T-helper 17 cell (primary cell): ENCODE data around the gene KANK4. TPM values are rescaled to one million over a fixed set of nuclear protein-coding genes. Genes with fewer than 3 reads are reported as not detected.

Experiments used
- ATAC-seq: fragments of 150-1000 bp; cut with Tn5 transposase; 2 replicates; pipeline ENCODE4 v1.10.0; 2021; ENCODE audit warnings: mild to moderate bottlenecking, moderate library complexity
- DNase-seq, 3 donors: peaks; one replicate each; pipeline versions ENCODE4 v3.0.0 to v3.0.0-alpha.2; 2020 to 2021
- H3K9me3 ChIP-seq: one replicate; pipeline ENCODE4 v1.7.0; 2013; ENCODE audit warnings: low read length, mild to moderate bottlenecking; ENCODE audit not compliant: control insufficient read depth, poor library complexity, severe bottlenecking
- H3K27ac Mint-ChIP-seq: one replicate; pipeline ENCODE4 v1.8.0; 2022; ENCODE audit warnings: mild to moderate bottlenecking, moderate library complexity, mixed read lengths
- H3K27me3 Mint-ChIP-seq: one replicate; pipeline ENCODE4 v1.8.0; 2022; ENCODE audit warnings: mixed read lengths
- H3K36me3 Mint-ChIP-seq: one replicate; pipeline ENCODE4 v1.8.0; 2022; ENCODE audit warnings: low read depth, mixed read lengths
- H3K4me1 Mint-ChIP-seq: one replicate; pipeline ENCODE4 v1.8.0; 2022; ENCODE audit warnings: mild to moderate bottlenecking, mixed read lengths
- H3K4me3 Mint-ChIP-seq: one replicate; pipeline ENCODE4 v1.8.0; 2022; ENCODE audit warnings: mild to moderate bottlenecking, moderate library complexity, mixed read lengths
- total RNA-seq, 4 donors: library from RNA in 2 of 4; stranded (reverse) in 2 of 4; gene quantifications; one replicate each; pipeline ENCODE4 v1.2.3 and lab custom pipeline; 2022 to 2026

Gene KANK4
- total RNA-seq, 2 donors from 2014 or later = not detected

- H3K9me3 ChIP-seq = no peaks in the 10 kb centered on the region
- no peak for ATAC-seq
- no peak for DNase-seq
- Mint-ChIP-seq H3K4me1 (peaks cover 3% of the 10 kb centered on the region), H3K36me3 (no peaks in the 10 kb centered on the region), H3K27ac (no peak overlapping the region), H3K27me3 (peaks cover 34% of the 10 kb centered on the region), H3K4me3 (no peak overlapping the region)
Measured at GRCh38 chr1:62327360-62328055, 8.3 kb upstream of the KANK4 start.

- Mint-ChIP-seq H3K27me3 (peaks cover 48% of the 10 kb centered on the region), H3K4me1 (peaks cover 3% of the 10 kb centered on the region), H3K27ac (no peak overlapping the region), H3K36me3 (no peaks in the 10 kb centered on the region), H3K4me3 (no peak overlapping the region)
- DNase-seq (no peak), ATAC-seq (no peak)
- H3K9me3 ChIP-seq = no peaks in the 10 kb centered on the region
Measured at GRCh38 chr1:62325681-62326080, 6.4 kb upstream of the KANK4 start.

- no peak overlapping the region for H3K4me3 Mint-ChIP-seq
- peaks cover 3% of the 10 kb centered on the region for H3K4me1 Mint-ChIP-seq
Measured at GRCh38 chr1:62325081-62325480, 5.8 kb upstream of the KANK4 start.

GRCh38 chr1:62321446-62321845, 2.2 kb upstream of the KANK4 start:
- peaks cover 64% of the 10 kb centered on the region for H3K27me3 Mint-ChIP-seq
- ATAC-seq (no peak), DNase-seq (no peak)
- H3K4me3 Mint-ChIP-seq = no peak overlapping the region
- peaks cover 5% of the 10 kb centered on the region for H3K4me1 Mint-ChIP-seq
- H3K9me3 ChIP-seq = no peaks in the 10 kb centered on the region
- H3K27ac Mint-ChIP-seq = no peak overlapping the region
- H3K36me3 Mint-ChIP-seq = peaks cover 3% of the 10 kb centered on the region

More at GRCh38 chr1:62325081-62325480, 5.8 kb upstream of the KANK4 start:
- H3K9me3 ChIP-seq = no peaks in the 10 kb centered on the region
- Mint-ChIP-seq H3K27ac (no peak overlapping the region), H3K36me3 (no peaks in the 10 kb centered on the region), H3K27me3 (peaks cover 49% of the 10 kb centered on the region)
- no peak for ATAC-seq
- no peak for DNase-seq

- no peak overlapping the region for H3K27ac Mint-ChIP-seq
- H3K4me3 Mint-ChIP-seq = no peak overlapping the region
- ATAC-seq (no peak), DNase-seq (no peak)
- H3K9me3 ChIP-seq = no peaks in the 10 kb centered on the region
- H3K4me1 Mint-ChIP-seq = peaks cover 2% of the 10 kb centered on the region
- peaks cover 3% of the 10 kb centered on the region for H3K36me3 Mint-ChIP-seq
- H3K27me3 Mint-ChIP-seq = peaks cover 68% of the 10 kb centered on the region
Measured at GRCh38 chr1:62318320-62318755, 896 bp downstream of the KANK4 start.

- no peaks in the 10 kb centered on the region for H3K9me3 ChIP-seq
- Mint-ChIP-seq H3K4me3 (no peak overlapping the region), H3K36me3 (peaks cover 3% of the 10 kb centered on the region), H3K27me3 (peaks cover 72% of the 10 kb centered on the region), H3K27ac (no peak overlapping the region), H3K4me1 (peaks cover 2% of the 10 kb centered on the region)
- no peak for DNase-seq
- no peak for ATAC-seq
Measured at GRCh38 chr1:62317021-62317768, 2.0 kb downstream of the KANK4 start.

GRCh38 chr1:62316135-62316534, 3.1 kb downstream of the KANK4 start:
- Mint-ChIP-seq H3K36me3 (peaks cover 3% of the 10 kb centered on the region), H3K27me3 (peaks cover 64% of the 10 kb centered on the region), H3K4me3 (no peak overlapping the region), H3K4me1 (peaks cover 2% of the 10 kb centered on the region), H3K27ac (no peak overlapping the region)
- ATAC-seq (no peak), DNase-seq (no peak)
- no peaks in the 10 kb centered on the region for H3K9me3 ChIP-seq

- no peak overlapping the region for H3K27ac Mint-ChIP-seq
- peaks cover 58% of the 10 kb centered on the region for H3K27me3 Mint-ChIP-seq
- no peak overlapping the region for H3K4me3 Mint-ChIP-seq
- ATAC-seq = no peak
- H3K9me3 ChIP-seq = no peaks in the 10 kb centered on the region
- no peak for DNase-seq
- H3K4me1 Mint-ChIP-seq = peaks cover 2% of the 10 kb centered on the region
- H3K36me3 Mint-ChIP-seq = peaks cover 3% of the 10 kb centered on the region
Measured at GRCh38 chr1:62315387-62315786, 3.8 kb downstream of the KANK4 start.

GRCh38 chr1:62314454-62315350, 4.5 kb downstream of the KANK4 start:
- Mint-ChIP-seq H3K36me3 (peaks cover 4% of the 10 kb centered on the region), H3K4me3 (no peak overlapping the region), H3K27ac (no peak overlapping the region), H3K27me3 (peaks cover 58% of the 10 kb centered on the region), H3K4me1 (peaks cover under 1% of the 10 kb centered on the region)
- H3K9me3 ChIP-seq = no peaks in the 10 kb centered on the region
- no peak for ATAC-seq
- DNase-seq = no peak

- no peak for ATAC-seq
- H3K4me1 Mint-ChIP-seq = no peaks in the 10 kb centered on the region
- H3K4me3 Mint-ChIP-seq = no peak overlapping the region
- no peak overlapping the region for H3K27ac Mint-ChIP-seq
- DNase-seq = no peak
- H3K9me3 ChIP-seq = no peaks in the 10 kb centered on the region
- H3K27me3 Mint-ChIP-seq = peaks cover 58% of the 10 kb centered on the region
- H3K36me3 Mint-ChIP-seq = peaks cover 2% of the 10 kb centered on the region
Measured at GRCh38 chr1:62312698-62313097, 6.5 kb downstream of the KANK4 start.

- Mint-ChIP-seq H3K36me3 (peaks cover 2% of the 10 kb centered on the region), H3K27ac (no peak overlapping the region), H3K4me3 (no peak overlapping the region), H3K4me1 (no peaks in the 10 kb centered on the region), H3K27me3 (peaks cover 46% of the 10 kb centered on the region)
- no peak for DNase-seq
- H3K9me3 ChIP-seq = no peaks in the 10 kb centered on the region
- ATAC-seq = no peak
Measured at GRCh38 chr1:62311473-62311943, 7.7 kb downstream of the KANK4 start.

- no peak for ATAC-seq
- H3K27me3 Mint-ChIP-seq = peaks cover 33% of the 10 kb centered on the region
- no peak for DNase-seq
- no peak overlapping the region for H3K27ac Mint-ChIP-seq
- no peak overlapping the region for H3K4me3 Mint-ChIP-seq
- H3K4me1 Mint-ChIP-seq = no peaks in the 10 kb centered on the region
- H3K36me3 Mint-ChIP-seq = peaks cover 2% of the 10 kb centered on the region
- H3K9me3 ChIP-seq = no peaks in the 10 kb centered on the region
Measured at GRCh38 chr1:62309906-62310305, 9.3 kb downstream of the KANK4 start.

GRCh38 chr1:62308606-62309005, 10.6 kb downstream of the KANK4 start:
- H3K27ac Mint-ChIP-seq = no peak overlapping the region
- H3K4me1 Mint-ChIP-seq = no peaks in the 10 kb centered on the region
- peaks cover 2% of the 10 kb centered on the region for H3K36me3 Mint-ChIP-seq
- ATAC-seq (no peak), DNase-seq (no peak)
- peaks cover 27% of the 10 kb centered on the region for H3K27me3 Mint-ChIP-seq
- H3K9me3 ChIP-seq = no peaks in the 10 kb centered on the region
- no peak overlapping the region for H3K4me3 Mint-ChIP-seq
